ENCODE results near the gene SIRPG.

Gene SIRPG

DNA sequence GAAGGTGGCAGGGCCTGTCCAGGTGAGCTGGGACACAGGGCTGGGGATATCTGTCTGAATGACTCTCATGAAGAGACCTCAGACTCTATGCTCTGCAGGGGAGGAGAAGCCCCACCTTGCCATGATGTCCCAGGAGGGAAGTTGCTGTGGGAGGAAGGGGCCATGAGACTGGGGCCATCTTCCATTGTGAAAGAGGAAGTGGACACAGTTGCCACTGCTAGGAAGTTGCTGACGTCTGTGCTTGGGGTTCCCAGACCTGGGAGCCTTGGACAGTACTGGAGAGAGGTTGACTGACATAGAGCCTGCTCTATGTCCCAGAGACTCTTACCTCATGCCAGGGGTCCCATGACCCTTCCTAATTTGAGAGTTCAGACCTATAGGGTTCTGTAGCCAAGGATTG is 62.2 kb downstream of the SIRPG start:
- DNase-seq (ENCODE audit: low spot score), result no peak

DNA sequence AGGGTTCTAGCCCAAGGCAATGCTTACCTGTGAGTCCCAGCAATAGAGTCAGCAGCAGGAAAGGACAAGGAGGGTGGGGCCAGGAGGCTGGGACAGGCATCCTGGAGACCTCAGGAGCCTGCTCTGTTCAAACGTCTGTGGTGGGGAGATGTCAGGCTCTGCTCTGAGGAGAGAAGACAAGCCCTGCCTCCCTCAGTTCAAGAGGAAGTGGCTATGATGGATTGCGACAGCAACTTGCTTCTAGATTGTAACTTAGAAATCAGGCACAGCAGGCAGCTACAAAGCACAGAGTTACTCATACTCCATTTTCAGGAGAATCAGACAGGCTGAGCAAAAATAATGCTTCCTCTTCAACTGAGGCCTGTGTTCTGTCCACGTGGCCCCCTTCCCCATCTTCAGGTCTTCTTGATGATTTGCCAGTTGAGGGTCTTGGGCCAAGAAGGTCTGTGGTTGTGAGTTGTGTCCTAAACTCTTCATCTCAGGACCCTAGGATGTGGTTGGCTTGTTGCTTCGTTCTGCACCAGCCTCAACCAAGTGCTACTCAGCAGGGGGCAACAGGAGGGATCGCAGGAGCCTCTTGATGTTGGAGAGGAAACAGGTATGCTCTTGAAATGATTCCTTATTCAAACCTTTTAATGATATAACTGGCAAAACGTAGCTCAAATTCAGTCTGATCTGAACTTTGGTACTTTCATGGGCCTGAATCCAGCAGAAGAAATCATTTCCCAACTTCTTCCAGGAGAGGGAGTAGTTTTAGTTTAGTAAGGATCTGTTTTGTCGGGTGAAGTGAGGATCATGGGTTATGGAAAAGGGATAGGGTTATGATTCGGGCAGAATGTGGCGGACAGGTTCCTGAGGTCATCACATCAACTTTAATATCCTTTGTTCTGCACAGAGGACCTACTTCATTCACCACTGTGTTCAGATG is 68.8 kb downstream of the SIRPG start:
- no peak for DNase-seq (ENCODE audit: low spot score)

DNA sequence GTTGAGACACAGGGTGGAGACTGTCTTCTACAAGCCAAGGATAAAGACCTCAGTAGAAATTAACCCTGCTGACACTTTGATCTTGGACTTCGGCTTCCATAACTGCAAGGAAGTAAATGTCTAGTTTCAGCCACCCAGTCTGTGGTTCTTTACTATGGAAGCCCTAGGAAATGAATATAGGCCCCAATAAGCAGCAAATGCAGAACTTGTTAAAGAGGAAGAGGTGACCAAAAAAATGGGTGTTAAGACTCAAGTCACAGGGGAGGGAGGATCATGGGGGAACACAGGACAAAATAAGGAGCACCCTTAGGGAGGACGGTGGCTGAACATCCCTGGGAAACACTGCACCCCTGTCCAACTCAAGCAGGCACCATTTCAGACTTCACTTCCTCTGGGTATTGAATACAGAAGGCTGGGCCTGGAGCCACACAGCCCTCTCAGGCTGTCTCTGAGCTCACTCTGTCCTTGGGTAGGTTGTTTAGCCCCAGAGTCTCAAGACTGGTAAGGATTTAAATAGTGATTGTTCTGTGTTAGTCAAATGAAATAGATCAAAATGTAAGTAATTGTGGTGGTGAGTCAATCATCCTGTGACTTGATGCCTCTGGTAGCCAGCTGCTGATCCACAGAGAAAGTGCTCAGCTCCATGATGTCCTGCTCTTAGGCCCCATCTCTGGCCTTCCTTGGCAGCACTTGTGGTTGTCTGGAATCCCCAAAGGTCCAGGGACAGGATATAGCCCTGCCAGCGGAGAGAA is 69.6 kb downstream of the SIRPG start:
- DNase-seq (ENCODE audit: low spot score), result no peak

DNA sequence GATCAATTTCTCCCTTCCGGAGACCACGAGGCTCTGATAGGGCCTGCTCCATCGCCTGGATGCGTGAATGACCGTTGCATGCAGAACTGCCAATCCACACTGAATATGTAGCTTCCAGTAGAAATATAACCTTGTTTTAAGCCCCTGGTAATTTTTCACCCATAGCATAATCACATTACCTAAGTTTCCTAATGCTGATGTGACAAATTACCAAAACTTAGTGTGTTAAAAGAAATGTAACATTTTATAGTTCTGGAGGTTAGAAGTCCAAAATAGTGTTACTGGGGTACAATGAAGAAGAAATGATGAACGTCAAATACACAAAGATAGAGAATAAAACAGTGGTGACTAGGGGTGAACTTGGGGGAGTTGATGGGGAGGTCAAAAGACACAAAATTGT is 78.1 kb downstream of the SIRPG start:
- no peak for DNase-seq (ENCODE audit: low spot score)
